WTC11 (cell line): Measurements from ENCODE around the gene HSP90AB1.

Source experiments
- CBFB ChIP-seq: sonication (generic); formaldehyde crosslinking; IDR thresholded peaks from 2 replicates; pipeline ENCODE4 v1.8.1; 2022; ENCODE audit warnings: mild to moderate bottlenecking, low read depth, missing genetic modification reagents
- ESRRA ChIP-seq: sonication (generic); formaldehyde crosslinking; IDR thresholded peaks from 2 replicates; pipeline ENCODE4 v1.8.1; 2022; ENCODE audit warnings: mild to moderate bottlenecking, missing genetic modification reagents, borderline replicate concordance
- KAT7 ChIP-seq: sonication (generic); formaldehyde crosslinking; IDR thresholded peaks from 2 replicates; pipeline ENCODE4 v1.8.1; 2023; ENCODE audit warnings: missing genetic modification reagents, mild to moderate bottlenecking, borderline replicate concordance
- NFE2L1 ChIP-seq: sonication (generic); formaldehyde crosslinking; IDR thresholded peaks from 2 replicates; pipeline ENCODE4 v1.8.1; 2023; ENCODE audit warnings: missing genetic modification reagents
- ZNF671 ChIP-seq: fragments of 250-450 bp; sonication (Bioruptor Pico); IDR thresholded peaks from 2 replicates; pipeline ENCODE4 v1.8.0; 2021; ENCODE audit warnings: mild to moderate bottlenecking
- TF ChIP-seq, protein P1 (sequence below): sonication (generic); formaldehyde crosslinking; IDR thresholded peaks from 2 replicates; pipeline ENCODE4 v1.8.1; 2022; ENCODE audit warnings: low read depth, mild to moderate bottlenecking, moderate library complexity, missing genetic modification reagents, borderline replicate concordance
- TF ChIP-seq, protein P2 (sequence below): fragments of 200-600 bp; IDR thresholded peaks from 2 replicates; pipeline ENCODE4 v1.8.0; 2022; ENCODE audit warnings: antibody characterized with exemption
- TF ChIP-seq, protein P3 (sequence below): sonication (generic); formaldehyde crosslinking; IDR thresholded peaks from 2 replicates; pipeline ENCODE4 v1.8.1; 2023; ENCODE audit warnings: mild to moderate bottlenecking, missing genetic modification reagents, moderate library complexity
- TF ChIP-seq, protein P4 (sequence below): sonication (generic); formaldehyde crosslinking; IDR thresholded peaks from 2 replicates; pipeline ENCODE4 v1.8.0; 2022; ENCODE audit warnings: missing genetic modification reagents
- TF ChIP-seq, protein P5 (sequence below): sonication (generic); formaldehyde crosslinking; IDR thresholded peaks from 2 replicates; pipeline ENCODE4 v1.8.0; 2023; ENCODE audit warnings: mild to moderate bottlenecking, missing genetic modification reagents

DNA sequence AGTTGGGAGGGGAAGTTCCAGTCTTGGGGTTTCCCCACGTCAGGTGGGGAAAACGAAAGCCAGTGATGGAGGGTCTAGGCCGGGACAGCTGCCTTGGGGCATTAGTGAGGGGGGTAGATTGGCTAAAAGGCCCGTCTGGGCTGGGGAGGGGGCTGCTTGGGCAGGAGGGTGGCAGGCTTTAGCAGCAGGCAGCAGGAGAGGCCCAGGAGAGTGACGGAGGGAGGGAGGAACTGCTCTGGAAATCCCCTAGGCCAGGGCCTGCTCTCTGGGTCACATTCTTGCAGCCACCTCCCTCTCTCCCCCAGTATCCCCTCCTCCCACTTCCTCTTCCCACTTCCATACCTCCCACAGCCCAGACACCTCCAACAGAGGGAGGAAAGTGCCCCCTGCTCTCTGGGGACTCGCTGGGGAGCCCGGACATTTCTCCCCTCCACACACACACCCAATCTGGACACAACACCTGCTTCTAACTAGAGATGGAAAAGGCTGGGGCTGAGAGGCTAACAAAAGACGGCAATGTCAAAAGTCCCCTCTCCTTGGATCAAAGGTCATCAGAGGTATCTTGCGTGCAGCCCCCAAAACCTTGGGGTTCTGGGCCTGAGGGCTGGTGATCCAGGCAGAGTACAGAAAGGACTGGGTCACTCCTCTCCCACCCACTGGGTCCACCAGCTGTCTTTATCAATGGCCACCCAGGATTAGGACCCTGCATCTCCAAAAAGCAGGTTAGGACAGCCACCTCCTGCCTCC lies 16.6 kb downstream of the HSP90AB1 start:
- TF ChIP-seq, protein P1, sequence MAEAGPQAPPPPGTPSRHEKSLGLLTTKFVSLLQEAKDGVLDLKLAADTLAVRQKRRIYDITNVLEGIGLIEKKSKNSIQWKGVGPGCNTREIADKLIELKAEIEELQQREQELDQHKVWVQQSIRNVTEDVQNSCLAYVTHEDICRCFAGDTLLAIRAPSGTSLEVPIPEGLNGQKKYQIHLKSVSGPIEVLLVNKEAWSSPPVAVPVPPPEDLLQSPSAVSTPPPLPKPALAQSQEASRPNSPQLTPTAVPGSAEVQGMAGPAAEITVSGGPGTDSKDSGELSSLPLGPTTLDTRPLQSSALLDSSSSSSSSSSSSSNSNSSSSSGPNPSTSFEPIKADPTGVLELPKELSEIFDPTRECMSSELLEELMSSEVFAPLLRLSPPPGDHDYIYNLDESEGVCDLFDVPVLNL (CRISPR knock-in tag): no peak
- TF ChIP-seq, protein P2, sequence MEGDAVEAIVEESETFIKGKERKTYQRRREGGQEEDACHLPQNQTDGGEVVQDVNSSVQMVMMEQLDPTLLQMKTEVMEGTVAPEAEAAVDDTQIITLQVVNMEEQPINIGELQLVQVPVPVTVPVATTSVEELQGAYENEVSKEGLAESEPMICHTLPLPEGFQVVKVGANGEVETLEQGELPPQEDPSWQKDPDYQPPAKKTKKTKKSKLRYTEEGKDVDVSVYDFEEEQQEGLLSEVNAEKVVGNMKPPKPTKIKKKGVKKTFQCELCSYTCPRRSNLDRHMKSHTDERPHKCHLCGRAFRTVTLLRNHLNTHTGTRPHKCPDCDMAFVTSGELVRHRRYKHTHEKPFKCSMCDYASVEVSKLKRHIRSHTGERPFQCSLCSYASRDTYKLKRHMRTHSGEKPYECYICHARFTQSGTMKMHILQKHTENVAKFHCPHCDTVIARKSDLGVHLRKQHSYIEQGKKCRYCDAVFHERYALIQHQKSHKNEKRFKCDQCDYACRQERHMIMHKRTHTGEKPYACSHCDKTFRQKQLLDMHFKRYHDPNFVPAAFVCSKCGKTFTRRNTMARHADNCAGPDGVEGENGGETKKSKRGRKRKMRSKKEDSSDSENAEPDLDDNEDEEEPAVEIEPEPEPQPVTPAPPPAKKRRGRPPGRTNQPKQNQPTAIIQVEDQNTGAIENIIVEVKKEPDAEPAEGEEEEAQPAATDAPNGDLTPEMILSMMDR: no peak
- TF ChIP-seq KAT7 (CRISPR knock-in tag) (no peak), NFE2L1 (no peak), CBFB (no peak), ESRRA (CRISPR knock-in tag) (no peak), ZNF671 (CRISPR knock-in tag) (no peak)
- TF ChIP-seq, protein P3, sequence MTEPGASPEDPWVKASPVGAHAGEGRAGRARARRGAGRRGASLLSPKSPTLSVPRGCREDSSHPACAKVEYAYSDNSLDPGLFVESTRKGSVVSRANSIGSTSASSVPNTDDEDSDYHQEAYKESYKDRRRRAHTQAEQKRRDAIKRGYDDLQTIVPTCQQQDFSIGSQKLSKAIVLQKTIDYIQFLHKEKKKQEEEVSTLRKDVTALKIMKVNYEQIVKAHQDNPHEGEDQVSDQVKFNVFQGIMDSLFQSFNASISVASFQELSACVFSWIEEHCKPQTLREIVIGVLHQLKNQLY (CRISPR knock-in tag): no peak
- TF ChIP-seq, protein P4, sequence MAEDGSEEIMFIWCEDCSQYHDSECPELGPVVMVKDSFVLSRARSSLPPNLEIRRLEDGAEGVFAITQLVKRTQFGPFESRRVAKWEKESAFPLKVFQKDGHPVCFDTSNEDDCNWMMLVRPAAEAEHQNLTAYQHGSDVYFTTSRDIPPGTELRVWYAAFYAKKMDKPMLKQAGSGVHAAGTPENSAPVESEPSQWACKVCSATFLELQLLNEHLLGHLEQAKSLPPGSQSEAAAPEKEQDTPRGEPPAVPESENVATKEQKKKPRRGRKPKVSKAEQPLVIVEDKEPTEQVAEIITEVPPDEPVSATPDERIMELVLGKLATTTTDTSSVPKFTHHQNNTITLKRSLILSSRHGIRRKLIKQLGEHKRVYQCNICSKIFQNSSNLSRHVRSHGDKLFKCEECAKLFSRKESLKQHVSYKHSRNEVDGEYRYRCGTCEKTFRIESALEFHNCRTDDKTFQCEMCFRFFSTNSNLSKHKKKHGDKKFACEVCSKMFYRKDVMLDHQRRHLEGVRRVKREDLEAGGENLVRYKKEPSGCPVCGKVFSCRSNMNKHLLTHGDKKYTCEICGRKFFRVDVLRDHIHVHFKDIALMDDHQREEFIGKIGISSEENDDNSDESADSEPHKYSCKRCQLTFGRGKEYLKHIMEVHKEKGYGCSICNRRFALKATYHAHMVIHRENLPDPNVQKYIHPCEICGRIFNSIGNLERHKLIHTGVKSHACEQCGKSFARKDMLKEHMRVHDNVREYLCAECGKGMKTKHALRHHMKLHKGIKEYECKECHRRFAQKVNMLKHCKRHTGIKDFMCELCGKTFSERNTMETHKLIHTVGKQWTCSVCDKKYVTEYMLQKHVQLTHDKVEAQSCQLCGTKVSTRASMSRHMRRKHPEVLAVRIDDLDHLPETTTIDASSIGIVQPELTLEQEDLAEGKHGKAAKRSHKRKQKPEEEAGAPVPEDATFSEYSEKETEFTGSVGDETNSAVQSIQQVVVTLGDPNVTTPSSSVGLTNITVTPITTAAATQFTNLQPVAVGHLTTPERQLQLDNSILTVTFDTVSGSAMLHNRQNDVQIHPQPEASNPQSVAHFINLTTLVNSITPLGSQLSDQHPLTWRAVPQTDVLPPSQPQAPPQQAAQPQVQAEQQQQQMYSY (CRISPR knock-in tag): no peak
- TF ChIP-seq, protein P5, sequence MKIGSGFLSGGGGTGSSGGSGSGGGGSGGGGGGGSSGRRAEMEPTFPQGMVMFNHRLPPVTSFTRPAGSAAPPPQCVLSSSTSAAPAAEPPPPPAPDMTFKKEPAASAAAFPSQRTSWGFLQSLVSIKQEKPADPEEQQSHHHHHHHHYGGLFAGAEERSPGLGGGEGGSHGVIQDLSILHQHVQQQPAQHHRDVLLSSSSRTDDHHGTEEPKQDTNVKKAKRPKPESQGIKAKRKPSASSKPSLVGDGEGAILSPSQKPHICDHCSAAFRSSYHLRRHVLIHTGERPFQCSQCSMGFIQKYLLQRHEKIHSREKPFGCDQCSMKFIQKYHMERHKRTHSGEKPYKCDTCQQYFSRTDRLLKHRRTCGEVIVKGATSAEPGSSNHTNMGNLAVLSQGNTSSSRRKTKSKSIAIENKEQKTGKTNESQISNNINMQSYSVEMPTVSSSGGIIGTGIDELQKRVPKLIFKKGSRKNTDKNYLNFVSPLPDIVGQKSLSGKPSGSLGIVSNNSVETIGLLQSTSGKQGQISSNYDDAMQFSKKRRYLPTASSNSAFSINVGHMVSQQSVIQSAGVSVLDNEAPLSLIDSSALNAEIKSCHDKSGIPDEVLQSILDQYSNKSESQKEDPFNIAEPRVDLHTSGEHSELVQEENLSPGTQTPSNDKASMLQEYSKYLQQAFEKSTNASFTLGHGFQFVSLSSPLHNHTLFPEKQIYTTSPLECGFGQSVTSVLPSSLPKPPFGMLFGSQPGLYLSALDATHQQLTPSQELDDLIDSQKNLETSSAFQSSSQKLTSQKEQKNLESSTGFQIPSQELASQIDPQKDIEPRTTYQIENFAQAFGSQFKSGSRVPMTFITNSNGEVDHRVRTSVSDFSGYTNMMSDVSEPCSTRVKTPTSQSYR (CRISPR knock-in tag): no peak
